ENCODE data around the gene RABGAP1L. TPM values are rescaled to one million over a fixed set of nuclear protein-coding genes. Genes with fewer than 3 reads are reported as not detected.
"Not testable (repeated sequence)": the region's sequence is repeated elsewhere in the genome, so short reads cannot be mapped to it uniquely, and the experiment has no call there.

RABGAP1L gene
- total RNA-seq, 4 donors from 2014 or later, result 39.3 to 101 (median 63.7) TPM

DNA sequence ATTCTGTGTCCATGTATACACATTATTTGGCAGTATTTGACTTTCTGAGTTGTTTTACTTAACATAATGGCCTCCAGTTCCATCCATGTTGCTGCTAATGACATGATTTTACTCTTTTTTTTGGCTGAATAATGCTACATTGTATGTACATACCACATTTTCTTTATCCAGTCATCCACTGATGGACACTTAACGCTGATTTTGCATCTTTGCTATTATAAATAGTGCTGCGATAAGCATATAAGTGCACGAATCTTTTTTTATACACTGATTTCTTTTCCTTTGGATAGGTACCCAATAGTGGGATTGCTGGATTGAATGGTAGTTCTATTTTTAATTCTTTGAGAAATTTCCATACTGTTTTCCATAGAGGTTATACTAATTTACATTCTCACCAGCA lies 544.0 kb downstream of the RABGAP1L start:
- Histone ChIP-seq H3K27me3 (no peaks in the 10 kb centered on the region), H3K9me3 (no peaks in the 10 kb centered on the region), H3K4me3 (no peak overlapping the region), H3K36me3 (no peaks in the 10 kb centered on the region), H3K27ac (replicated peaks in 1 of 4) (no peak overlapping the region), H3K4me1 (no peaks in the 10 kb centered on the region)
- intact Hi-C loops (cut with DNase I), result no loop called here
- no peak for TF ChIP-seq POLR2AphosphoS5 (IDR thresholded peaks at IDR 0.05)
- no peak for TF ChIP-seq CTCF (IDR thresholded peaks at IDR 0.05)
- no peak for TF ChIP-seq EP300 (IDR thresholded peaks at IDR 0.05)
- no peak for TF ChIP-seq POLR2A (IDR thresholded peaks at IDR 0.05; ENCODE audit: low read depth)
- 97% methylated on average over 3 of the region's 3 CpGs for WGBS
- no peak for DNase-seq (ENCODE audit: extremely low spot score)

DNA sequence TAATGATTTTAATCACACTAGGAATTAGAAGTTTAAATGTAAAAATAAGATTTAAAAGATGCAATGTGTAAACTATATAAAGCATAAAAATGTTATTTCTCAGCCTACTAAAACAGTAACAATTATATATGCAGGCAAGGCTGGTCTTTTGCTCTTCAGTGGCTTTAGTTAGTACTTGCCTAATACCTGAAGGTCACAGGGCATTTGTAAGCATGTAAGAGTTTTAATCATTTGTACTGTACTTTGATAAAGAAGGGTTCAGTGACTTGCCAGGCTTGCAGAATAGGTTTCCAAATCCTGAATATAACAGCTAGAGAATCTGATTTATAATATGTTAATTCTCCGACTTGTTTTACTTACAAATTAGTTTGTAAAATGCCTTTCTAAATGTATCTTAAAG lies 545.0 kb downstream of the RABGAP1L start:
- TF ChIP-seq POLR2A (IDR thresholded peaks at IDR 0.05; ENCODE audit: low read depth) (no peak), CTCF (IDR thresholded peaks at IDR 0.05) (no peak), POLR2AphosphoS5 (IDR thresholded peaks at IDR 0.05) (no peak), EP300 (IDR thresholded peaks at IDR 0.05) (no peak)
- 96% methylated on average over 1 of the region's 1 CpG for WGBS
- H3K27ac ChIP-seq (replicated peaks in 1 of 4), result no peak overlapping the region
- intact Hi-C loops (cut with DNase I), result no loop called here
- no peaks in the 10 kb centered on the region for H3K4me1 ChIP-seq
- no peaks in the 10 kb centered on the region for H3K27me3 ChIP-seq
- no peak overlapping the region for H3K4me3 ChIP-seq
- H3K9me3 ChIP-seq, result no peaks in the 10 kb centered on the region
- H3K36me3 ChIP-seq, result peaks cover 0 to 7% (median 0%) of the 10 kb centered on the region in 4 donors
- no peak for DNase-seq (ENCODE audit: extremely low spot score)

DNA sequence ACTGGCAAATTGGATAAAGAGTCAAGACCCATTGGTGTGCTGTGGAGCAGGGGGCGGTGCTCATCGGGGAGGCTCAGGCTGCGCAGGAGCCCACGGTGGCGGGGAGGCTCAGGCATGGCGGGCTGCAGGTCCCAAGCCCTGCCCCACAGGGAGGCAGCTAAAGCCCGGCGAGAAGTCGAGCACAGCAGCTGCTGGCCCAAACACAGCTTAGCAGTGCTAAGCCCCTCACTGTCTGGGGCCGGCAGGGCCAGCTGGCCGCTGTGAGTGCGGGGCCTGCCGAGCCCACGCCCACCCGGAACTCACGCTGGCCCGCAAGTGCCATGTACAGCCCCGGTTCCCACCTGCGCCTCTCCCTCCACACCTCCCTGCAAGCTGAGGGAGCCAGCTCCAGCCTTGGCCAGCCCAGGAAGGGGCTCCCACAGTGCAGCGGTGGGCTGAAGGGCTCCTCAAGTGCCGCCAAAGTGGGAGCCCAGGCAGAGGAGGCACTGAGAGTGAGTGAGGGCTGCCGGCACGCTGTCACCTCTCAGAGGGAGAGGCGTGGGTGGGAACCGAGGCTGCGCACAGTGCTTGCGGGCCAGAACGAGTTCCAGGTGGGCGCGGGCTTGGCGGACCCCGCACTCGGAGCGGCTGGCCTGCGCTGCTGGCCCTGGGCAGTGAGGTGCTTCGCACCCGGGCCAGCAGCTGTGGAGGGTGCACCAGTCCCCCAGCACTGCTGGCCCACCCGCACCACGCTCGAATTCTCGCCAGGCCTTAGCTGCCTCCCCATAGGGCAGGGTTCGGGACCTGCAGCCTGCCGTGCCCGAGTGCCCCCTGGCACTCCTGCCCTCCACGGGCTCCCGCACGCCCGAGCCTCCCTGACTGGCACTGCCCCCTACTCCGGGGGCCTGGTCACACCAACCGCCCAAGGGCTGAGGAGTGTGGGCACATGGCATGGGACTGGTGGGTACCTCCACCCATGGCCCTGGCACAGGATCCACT lies 551.8 kb downstream of the RABGAP1L start:
- Histone ChIP-seq H3K27me3 (no peaks in the 10 kb centered on the region), H3K4me1 (peaks cover 0 to 25% (median 5%) of the 10 kb centered on the region in 4 donors), H3K36me3 (peaks cover 0 to 9% (median 3%) of the 10 kb centered on the region in 4 donors), H3K4me3 (no peak overlapping the region), H3K9me3 (no peaks in the 10 kb centered on the region), H3K27ac (replicated peaks in 1 of 4) (no peak overlapping the region)
- intact Hi-C loops (cut with DNase I), result no loop called here
- TF ChIP-seq CTCF (IDR thresholded peaks at IDR 0.05) (no peak), POLR2A (IDR thresholded peaks at IDR 0.05; ENCODE audit: low read depth) (no peak), EP300 (IDR thresholded peaks at IDR 0.05) (no peak), POLR2AphosphoS5 (IDR thresholded peaks at IDR 0.05) (no peak)
- WGBS, result 97% methylated on average over 25 of the region's 50 CpGs
- DNase-seq (ENCODE audit: extremely low spot score), result no peak

DNA sequence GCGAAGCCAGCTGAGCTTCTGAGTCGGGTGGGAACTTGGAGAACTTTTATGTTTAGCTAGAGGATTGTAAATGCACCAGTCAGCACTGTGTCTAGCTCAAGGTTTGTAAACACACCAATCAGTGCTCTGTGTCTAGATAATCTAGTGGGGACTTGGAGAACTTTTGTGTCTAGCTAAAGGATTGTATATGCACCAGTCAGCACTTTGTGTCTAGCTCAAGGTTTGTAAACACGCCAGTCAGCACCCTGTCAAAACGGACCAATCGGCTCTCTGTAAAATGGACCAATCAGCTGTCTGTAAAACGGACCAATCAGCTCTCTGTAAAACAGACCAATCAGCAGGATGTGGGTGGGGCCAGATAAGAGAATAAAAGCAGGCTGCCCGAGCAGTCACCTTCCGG lies 552.5 kb downstream of the RABGAP1L start:
- H3K36me3 ChIP-seq; H3K27ac ChIP-seq (replicated peaks in 1 of 4); DNase-seq (ENCODE audit: extremely low spot score); H3K27me3 ChIP-seq; H3K4me3 ChIP-seq; H3K9me3 ChIP-seq; intact Hi-C loops (cut with DNase I): not testable (repeated sequence)
- H3K4me1 ChIP-seq, result peaks cover 0 to 25% (median 5%) of the 10 kb centered on the region in 4 donors
- 99% methylated on average over 7 of the region's 8 CpGs for WGBS

GRCh38 chr1:174712541-174712940 lies 553.2 kb downstream of the RABGAP1L start:
- no peak overlapping the region for H3K27ac ChIP-seq (replicated peaks in 1 of 4)
- H3K27me3 ChIP-seq, result no peaks in the 10 kb centered on the region
- H3K4me1 ChIP-seq, result peaks cover 0 to 25% (median 5%) of the 10 kb centered on the region in 4 donors
- no peak for DNase-seq (ENCODE audit: extremely low spot score)
- no peak overlapping the region for H3K4me3 ChIP-seq
- H3K36me3 ChIP-seq, result peaks cover 0 to 9% (median 3%) of the 10 kb centered on the region in 4 donors
- TF ChIP-seq CTCF (IDR thresholded peaks at IDR 0.05) (no peak), POLR2A (IDR thresholded peaks at IDR 0.05; ENCODE audit: low read depth) (no peak), EP300 (IDR thresholded peaks at IDR 0.05) (no peak), POLR2AphosphoS5 (IDR thresholded peaks at IDR 0.05) (no peak)
- intact Hi-C loops (cut with DNase I), result no loop called here
- no peaks in the 10 kb centered on the region for H3K9me3 ChIP-seq
- WGBS, result 96% methylated on average over 8 of the region's 8 CpGs
